ENCODE data around the gene SUSD2. TPM values are rescaled to one million over a fixed set of nuclear protein-coding genes. Genes with fewer than 3 reads are reported as not detected.
"Not testable (repeated sequence)": the region's sequence is repeated elsewhere in the genome, so short reads cannot be mapped to it uniquely, and the experiment has no call there.

SUSD2 gene
- total RNA-seq, 1 donor, result 0.72 TPM

DNA sequence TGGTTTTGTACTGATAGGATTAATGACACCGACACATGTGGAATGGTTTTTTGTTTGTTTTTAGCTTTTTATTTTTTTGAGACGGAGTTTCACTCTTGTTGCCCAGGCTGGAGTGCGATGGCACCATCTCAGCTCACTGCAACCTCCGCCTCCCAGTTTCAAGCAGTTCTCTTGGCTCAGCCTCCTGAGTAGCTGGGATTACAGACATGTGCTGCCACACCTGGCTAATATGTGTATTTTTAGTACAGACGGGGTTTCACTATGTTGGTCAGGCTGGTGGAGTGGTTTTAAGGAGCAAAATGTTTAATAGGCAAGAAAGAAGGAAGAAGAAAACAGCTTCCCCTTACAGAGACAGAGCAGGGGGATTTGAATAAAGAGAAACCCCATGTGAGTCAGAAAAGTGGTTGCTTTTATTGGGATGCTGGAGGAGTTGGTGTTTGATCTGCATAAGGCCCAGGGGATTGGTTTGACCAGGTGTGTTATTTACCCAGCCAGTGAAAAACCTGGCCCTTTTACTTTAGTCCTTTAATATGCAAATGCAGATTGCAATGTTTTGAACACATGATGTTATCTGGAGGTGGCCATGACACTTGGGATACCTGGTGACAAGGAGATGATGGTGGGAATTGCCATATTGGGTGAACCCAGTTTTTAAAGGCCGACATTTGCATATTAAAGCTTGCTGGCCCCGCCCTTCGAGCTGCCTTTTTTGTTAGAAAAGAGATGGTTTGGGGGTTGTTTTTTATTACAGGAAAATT, 24.3 kb downstream of the SUSD2 start:
- Histone ChIP-seq H3K27ac (ENCODE audit: low read depth, low read length) (peak overlapping the region; percentile 55), H3K36me3 (ENCODE audit: insufficient read depth, low read length) (no peaks in the 10 kb centered on the region), H3K4me2 (ENCODE audit: insufficient read depth, low read length) (no peak overlapping the region), H2AFZ (ENCODE audit: low read length) (no peak overlapping the region), H3K4me1 (ENCODE audit: insufficient read depth, low read length) (peaks cover 37% of the 10 kb centered on the region), H4K20me1 (ENCODE audit: insufficient read depth, low read length) (no peaks in the 10 kb centered on the region), H3K9me3 (ENCODE audit: low read depth, low read length) (no peaks in the 10 kb centered on the region), H3K79me2 (ENCODE audit: insufficient read depth, low read length) (no peaks in the 10 kb centered on the region), H3K4me3 (ENCODE audit: insufficient read depth, low read length) (no peak overlapping the region), H3K27me3 (ENCODE audit: insufficient read depth, low read length) (no peaks in the 10 kb centered on the region)
- TF ChIP-seq, protein P1, sequence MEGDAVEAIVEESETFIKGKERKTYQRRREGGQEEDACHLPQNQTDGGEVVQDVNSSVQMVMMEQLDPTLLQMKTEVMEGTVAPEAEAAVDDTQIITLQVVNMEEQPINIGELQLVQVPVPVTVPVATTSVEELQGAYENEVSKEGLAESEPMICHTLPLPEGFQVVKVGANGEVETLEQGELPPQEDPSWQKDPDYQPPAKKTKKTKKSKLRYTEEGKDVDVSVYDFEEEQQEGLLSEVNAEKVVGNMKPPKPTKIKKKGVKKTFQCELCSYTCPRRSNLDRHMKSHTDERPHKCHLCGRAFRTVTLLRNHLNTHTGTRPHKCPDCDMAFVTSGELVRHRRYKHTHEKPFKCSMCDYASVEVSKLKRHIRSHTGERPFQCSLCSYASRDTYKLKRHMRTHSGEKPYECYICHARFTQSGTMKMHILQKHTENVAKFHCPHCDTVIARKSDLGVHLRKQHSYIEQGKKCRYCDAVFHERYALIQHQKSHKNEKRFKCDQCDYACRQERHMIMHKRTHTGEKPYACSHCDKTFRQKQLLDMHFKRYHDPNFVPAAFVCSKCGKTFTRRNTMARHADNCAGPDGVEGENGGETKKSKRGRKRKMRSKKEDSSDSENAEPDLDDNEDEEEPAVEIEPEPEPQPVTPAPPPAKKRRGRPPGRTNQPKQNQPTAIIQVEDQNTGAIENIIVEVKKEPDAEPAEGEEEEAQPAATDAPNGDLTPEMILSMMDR (IDR thresholded peaks at IDR 0.05; ENCODE audit: extremely low read depth, low read depth, low read length), result no peak
- no peak for DNase-seq (ENCODE audit: insufficient read length, low spot score, missing footprints)

DNA sequence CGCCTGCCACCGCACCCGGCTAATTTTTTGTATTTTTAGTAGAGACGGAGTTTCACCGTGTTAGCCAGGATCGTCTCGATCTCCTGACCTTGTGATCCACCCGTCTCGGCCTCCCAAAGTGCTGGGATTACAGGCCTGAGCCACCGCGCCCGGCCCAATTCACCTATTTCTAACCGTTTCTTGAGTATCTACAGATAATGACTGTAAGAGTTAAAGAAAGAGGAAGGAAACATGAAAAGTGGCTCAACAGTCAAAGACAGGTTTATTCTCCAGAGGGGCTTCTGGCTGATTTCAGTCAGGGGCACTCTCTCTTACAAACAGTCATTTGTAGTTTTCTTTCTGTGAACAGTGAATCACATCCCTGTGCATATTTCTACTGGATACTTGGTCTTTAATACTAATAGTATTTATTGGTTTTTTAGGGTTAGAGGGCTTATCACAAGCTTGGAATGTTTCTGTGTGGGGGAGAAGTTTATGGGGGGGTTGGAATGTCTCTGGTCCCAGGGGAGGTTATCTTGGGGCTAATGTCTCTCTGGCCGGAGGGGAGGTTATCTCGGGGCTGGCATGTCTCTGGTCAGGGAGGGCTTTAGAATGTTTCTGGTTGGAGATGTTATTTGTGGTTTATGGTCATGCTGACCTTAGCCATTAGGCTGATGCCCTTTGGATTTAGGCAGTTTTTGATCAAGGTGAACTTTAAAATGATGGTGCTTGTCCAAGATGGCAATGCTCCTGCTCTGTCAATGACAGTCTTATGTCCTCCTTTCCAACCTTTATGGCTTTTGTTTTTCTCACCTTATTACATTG, 25.4 kb downstream of the SUSD2 start:
- H3K4me3 ChIP-seq (ENCODE audit: insufficient read depth, low read length); H3K9me3 ChIP-seq (ENCODE audit: low read depth, low read length); H2AFZ ChIP-seq (ENCODE audit: low read length); H3K27me3 ChIP-seq (ENCODE audit: insufficient read depth, low read length); H3K79me2 ChIP-seq (ENCODE audit: insufficient read depth, low read length); H3K36me3 ChIP-seq (ENCODE audit: insufficient read depth, low read length); H4K20me1 ChIP-seq (ENCODE audit: insufficient read depth, low read length): not testable (repeated sequence)
- Histone ChIP-seq H3K4me2 (ENCODE audit: insufficient read depth, low read length) (peak overlapping the region; percentile 57), H3K4me1 (ENCODE audit: insufficient read depth, low read length) (peaks cover 32% of the 10 kb centered on the region), H3K27ac (ENCODE audit: low read depth, low read length) (peak overlapping the region; percentile 94)
- peak; percentile 50 for DNase-seq (ENCODE audit: insufficient read length, low spot score, missing footprints)

DNA sequence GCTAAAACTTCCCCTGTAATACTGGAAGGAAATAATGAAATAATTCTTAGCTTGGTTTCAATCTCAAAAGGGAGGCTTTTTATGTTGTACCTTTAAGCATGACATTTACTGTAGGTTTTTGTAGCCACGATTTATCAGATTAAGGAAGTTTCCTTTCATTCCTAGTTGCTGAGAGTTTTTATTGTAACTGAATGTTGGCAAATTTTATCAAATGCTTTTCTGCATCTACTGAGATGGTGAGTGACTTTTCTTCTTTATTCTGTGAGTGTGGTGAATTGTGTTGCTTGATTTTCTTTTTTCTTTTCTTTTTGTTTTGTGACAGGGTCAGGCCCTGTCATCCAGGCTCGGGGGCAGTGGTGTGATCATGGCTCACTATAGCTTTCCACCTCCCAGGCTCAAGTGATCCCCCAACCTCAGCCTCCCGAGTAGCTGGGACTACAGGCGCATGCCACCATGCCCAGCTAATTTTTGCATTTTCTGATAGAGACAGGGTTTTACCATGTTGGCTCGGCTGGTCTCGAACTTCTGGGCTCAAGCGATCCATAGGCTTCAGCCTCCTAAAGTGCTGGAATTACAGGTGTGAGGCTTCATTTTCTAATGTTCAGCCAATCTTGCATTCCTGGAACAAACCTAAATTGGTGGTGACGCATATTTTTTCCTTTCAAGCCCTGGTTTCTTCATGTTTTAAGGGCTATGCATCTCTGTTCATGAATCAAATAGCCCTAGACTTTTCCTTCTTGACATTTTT, 26.2 kb downstream of the SUSD2 start:
- no peaks in the 10 kb centered on the region for H4K20me1 ChIP-seq (ENCODE audit: insufficient read depth, low read length)
- DNase-seq (ENCODE audit: insufficient read length, low spot score, missing footprints), result no peak
- H3K36me3 ChIP-seq (ENCODE audit: insufficient read depth, low read length), result no peaks in the 10 kb centered on the region
- peaks cover 32% of the 10 kb centered on the region for H3K4me1 ChIP-seq (ENCODE audit: insufficient read depth, low read length)
- H3K27me3 ChIP-seq (ENCODE audit: insufficient read depth, low read length), result no peaks in the 10 kb centered on the region
- H3K4me3 ChIP-seq (ENCODE audit: insufficient read depth, low read length), result peak overlapping the region; percentile 26
- no peak overlapping the region for H2AFZ ChIP-seq (ENCODE audit: low read length)
- TF ChIP-seq, protein P1 (IDR thresholded peaks at IDR 0.05; ENCODE audit: extremely low read depth, low read depth, low read length), result no peak
- H3K4me2 ChIP-seq (ENCODE audit: insufficient read depth, low read length), result peak overlapping the region; percentile 57
- no peaks in the 10 kb centered on the region for H3K79me2 ChIP-seq (ENCODE audit: insufficient read depth, low read length)
- H3K27ac ChIP-seq (ENCODE audit: low read depth, low read length), result peak overlapping the region; percentile 94
- H3K9me3 ChIP-seq (ENCODE audit: low read depth, low read length), result no peaks in the 10 kb centered on the region

GRCh38 chr22:24208012-24208749, 26.9 kb downstream of the SUSD2 start:
- TF ChIP-seq, protein P1 (IDR thresholded peaks at IDR 0.05; ENCODE audit: extremely low read depth, low read depth, low read length), result no peak
- no peaks in the 10 kb centered on the region for H3K36me3 ChIP-seq (ENCODE audit: insufficient read depth, low read length)
- peak overlapping the region; percentile 94 for H3K27ac ChIP-seq (ENCODE audit: low read depth, low read length)
- H4K20me1 ChIP-seq (ENCODE audit: insufficient read depth, low read length), result no peaks in the 10 kb centered on the region
- H3K79me2 ChIP-seq (ENCODE audit: insufficient read depth, low read length), result no peaks in the 10 kb centered on the region
- H3K4me1 ChIP-seq (ENCODE audit: insufficient read depth, low read length), result peaks cover 32% of the 10 kb centered on the region
- H2AFZ ChIP-seq (ENCODE audit: low read length), result no peak overlapping the region
- peak overlapping the region; percentile 66 for H3K4me2 ChIP-seq (ENCODE audit: insufficient read depth, low read length)
- peak; percentile 96 for DNase-seq (ENCODE audit: insufficient read length, low spot score, missing footprints)
- H3K27me3 ChIP-seq (ENCODE audit: insufficient read depth, low read length), result no peaks in the 10 kb centered on the region
- no peaks in the 10 kb centered on the region for H3K9me3 ChIP-seq (ENCODE audit: low read depth, low read length)
- H3K4me3 ChIP-seq (ENCODE audit: insufficient read depth, low read length), result peak overlapping the region; percentile 26

All from osteoblast (primary cell).